Stimulated activated naive B cell treated with anti-CD40 and anti-IgM and Interleukin-4, amounts not matched to agents 10 μg/mL and 1 μg/mL and 100 μg/mL, for 72 hours (primary cell): ENCODE data around the gene CSNK1A1.
"Not testable (repeated sequence)": the region's sequence is repeated elsewhere in the genome, so short reads cannot be mapped to it uniquely, and the experiment has no call there.

ENCODE experiments used
- ATAC-seq, 2 donors: fragments of 150-1000 bp; cut with Tn5 transposase; replicated peaks; 2 replicates each; pipeline ENCODE4 v1.10.0; 2021; ENCODE audit warnings: moderate library complexity in 1 of 2
- DNase-seq: peaks from one replicate; pipeline ENCODE4 v3.0.0; 2021
- H3K27ac Mint-ChIP-seq: one replicate; pipeline ENCODE4 v1.8.0; 2022; ENCODE audit warnings: mild to moderate bottlenecking, mixed read lengths
- H3K27me3 Mint-ChIP-seq, 2 donors: one replicate each; pipeline ENCODE4 v1.8.0; 2022; ENCODE audit warnings: mixed read lengths in 2 of 2
- H3K36me3 Mint-ChIP-seq, 2 donors: one replicate each; pipeline ENCODE4 v1.8.0; 2022; ENCODE audit warnings: mixed read lengths in 2 of 2, mild to moderate bottlenecking in 1 of 2
- H3K4me1 Mint-ChIP-seq, 2 donors: one replicate each; pipeline ENCODE4 v1.8.0; 2022; ENCODE audit warnings: mixed read lengths in 2 of 2, mild to moderate bottlenecking in 1 of 2
- H3K4me3 Mint-ChIP-seq, 2 donors: one replicate each; pipeline ENCODE4 v1.8.0; 2022; ENCODE audit warnings: mild to moderate bottlenecking in 2 of 2, mixed read lengths in 2 of 2, moderate library complexity in 1 of 2
- H3K9me3 Mint-ChIP-seq, 2 donors: one replicate each; pipeline ENCODE4 v1.8.0; 2022; ENCODE audit warnings: mixed read lengths in 2 of 2, mild to moderate bottlenecking in 1 of 2

The CSNK1A1 gene

DNA sequence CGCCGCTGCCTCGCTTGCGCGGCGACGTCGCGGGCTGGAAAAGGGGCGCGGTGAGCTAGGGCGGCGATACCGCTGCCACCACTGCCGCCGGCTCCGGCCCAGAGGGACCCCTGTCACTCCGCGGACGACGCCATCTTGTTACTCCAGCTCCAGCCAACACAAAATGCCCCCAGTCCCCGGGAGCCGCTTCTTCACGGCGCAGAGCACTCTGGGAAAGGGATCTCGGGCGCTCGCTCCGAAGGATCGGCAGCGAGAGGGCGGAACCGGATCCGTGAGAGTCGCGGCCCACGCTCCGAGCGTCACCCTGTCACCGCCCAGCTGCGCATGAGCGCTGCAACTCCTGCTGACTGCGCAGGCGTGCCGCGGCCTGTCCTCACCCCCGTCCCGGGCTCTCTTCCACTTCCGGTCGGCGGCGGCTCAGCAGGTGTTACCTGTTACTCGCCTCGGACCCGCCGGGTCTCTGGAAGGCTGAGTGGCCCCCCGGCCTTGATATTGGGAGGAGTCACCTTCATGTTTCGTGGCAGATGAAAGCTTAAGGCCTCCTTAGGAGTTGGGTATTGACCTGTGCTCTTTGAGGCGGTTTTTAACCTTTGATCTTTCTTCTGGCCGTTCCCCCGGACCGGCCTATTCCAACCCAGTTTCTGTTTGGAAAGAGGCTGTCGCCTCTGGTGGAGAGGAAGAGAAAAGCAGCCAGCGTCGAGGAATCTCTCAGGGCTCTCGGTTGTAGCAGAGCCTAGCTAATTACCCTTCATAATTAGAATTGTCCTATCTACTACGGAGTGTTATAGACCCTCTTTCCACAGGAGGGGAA, at the start of gene CSNK1A1:
CSNK1A1 (minus strand) TSS at position 213 of the 811 bp plus-strand sequence. CDS start 475 bp downstream, outside the sequence.
- H3K27ac Mint-ChIP-seq = peak within 1 kb of the TSS; percentile 99

DNA sequence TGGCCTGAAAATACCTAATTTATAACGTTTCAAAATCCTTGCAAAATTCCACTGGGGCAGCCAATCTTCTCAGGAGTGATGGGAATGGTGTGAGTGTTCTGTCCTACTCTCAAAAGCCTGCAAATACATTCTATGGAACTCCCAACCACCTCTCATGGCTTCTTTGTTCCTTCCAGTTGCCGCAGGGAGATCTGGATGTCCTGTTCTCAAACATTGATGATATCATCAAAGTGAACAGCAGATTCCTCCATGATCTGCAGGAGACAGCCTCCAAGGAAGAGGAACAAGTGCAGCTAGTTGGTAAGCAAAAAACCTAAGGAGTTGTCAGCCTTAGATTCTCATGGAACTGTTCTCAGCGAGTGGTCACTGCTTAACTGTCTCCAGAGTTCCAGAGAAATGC, 49.7 kb upstream of the CSNK1A1 start:
- Mint-ChIP-seq H3K27me3 (no peaks in the 10 kb centered on the region), H3K4me3 (no peak overlapping the region), H3K36me3 (no peaks in the 10 kb centered on the region), H3K27ac (no peak overlapping the region), H3K4me1 (peaks cover 11 to 20% of the 10 kb centered on the region in 2 donors), H3K9me3 (no peaks in the 10 kb centered on the region)
- DNase-seq = no peak
- ATAC-seq = no peak

More for the DNA sequence above, at the start of gene CSNK1A1:
- Mint-ChIP-seq H3K36me3 (peaks cover 30 to 41% of the 10 kb centered on the region in 2 donors), H3K4me3 (peak within 1 kb of the TSS; percentile 97 to 99), H3K4me1 (peaks cover 12 to 37% of the 10 kb centered on the region in 2 donors), H3K9me3 (no peaks in the 10 kb centered on the region), H3K27me3 (no peaks in the 10 kb centered on the region)
- ATAC-seq = peak; percentile 87 to 88
- DNase-seq = peak; percentile 99

DNA sequence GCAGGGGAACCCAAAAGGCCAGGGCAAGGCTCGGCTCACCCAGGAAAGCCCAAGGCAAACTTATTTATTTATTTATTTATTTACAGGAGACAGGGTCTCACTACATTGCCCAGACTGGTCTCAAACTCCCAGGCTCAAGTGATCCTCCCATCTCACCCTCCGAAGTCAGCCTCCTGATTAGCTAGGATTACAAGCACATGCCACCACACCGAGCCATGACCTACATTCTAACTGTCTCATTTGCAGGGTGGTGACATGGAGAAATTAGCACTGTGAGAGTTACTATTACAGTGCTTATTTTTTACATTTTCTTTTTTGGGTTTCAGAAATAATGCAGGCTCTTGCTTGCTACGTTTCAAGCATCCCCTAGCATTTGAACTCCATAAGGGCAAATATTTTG, 48.1 kb upstream of the CSNK1A1 start:
- Mint-ChIP-seq H3K36me3 (no peaks in the 10 kb centered on the region), H3K27ac (no peak overlapping the region), H3K4me1 (peaks cover 11 to 20% of the 10 kb centered on the region in 2 donors)

DNA sequence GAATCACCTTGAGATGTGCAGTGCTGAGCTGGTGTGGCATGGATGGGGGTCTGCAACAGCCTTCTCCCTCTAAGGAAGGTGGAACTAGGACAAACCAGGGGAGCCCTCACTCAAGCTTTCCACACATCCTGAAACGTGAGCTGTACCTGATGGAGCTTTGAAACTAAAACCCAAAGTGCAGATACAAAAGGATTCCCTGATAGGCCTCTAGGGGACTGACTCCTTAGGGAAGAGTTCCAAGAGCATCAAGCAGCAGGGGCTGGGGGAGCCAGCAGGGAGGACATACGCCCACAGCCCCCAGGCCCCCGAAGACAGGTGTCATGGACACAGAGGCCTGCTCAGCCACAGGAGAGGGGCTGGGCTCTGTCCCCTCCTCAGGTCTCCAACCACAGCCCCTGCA, 47.7 kb upstream of the CSNK1A1 start:
- peaks cover 11 to 20% of the 10 kb centered on the region in 2 donors for H3K4me1 Mint-ChIP-seq
- no peak for ATAC-seq
- H3K27ac Mint-ChIP-seq = no peak overlapping the region
- H3K9me3 Mint-ChIP-seq = no peaks in the 10 kb centered on the region
- H3K27me3 Mint-ChIP-seq = no peaks in the 10 kb centered on the region
- H3K4me3 Mint-ChIP-seq = no peak overlapping the region
- no peaks in the 10 kb centered on the region for H3K36me3 Mint-ChIP-seq
- no peak for DNase-seq

More for the DNA sequence above, 48.1 kb upstream of the CSNK1A1 start:
- H3K4me3 Mint-ChIP-seq = no peak overlapping the region
- H3K27me3 Mint-ChIP-seq = no peaks in the 10 kb centered on the region
- ATAC-seq = no peak
- DNase-seq = no peak
- H3K9me3 Mint-ChIP-seq = no peaks in the 10 kb centered on the region

DNA sequence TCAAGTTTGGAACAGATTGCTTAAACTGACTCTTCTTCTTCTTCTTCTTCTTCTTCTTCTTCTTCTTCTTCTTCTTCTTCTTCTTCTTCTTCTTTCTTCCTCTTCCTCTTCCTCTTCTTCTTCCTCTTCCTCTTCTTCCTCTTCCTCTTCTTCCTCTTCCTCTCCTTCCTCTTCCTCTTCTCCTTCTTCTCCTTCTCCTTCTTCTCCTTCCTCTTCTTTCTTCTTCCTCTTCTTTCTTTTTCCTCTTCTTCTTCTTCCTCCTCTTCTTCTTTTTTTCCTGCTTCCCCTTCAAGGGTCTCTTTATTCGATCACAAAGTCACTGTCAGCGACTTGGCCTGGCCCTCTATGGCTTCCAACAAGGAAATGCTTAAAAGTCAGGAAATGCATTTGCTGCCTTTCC, 47.0 kb upstream of the CSNK1A1 start:
- H3K27ac Mint-ChIP-seq, H3K4me3 Mint-ChIP-seq: not testable (repeated sequence)

DNA sequence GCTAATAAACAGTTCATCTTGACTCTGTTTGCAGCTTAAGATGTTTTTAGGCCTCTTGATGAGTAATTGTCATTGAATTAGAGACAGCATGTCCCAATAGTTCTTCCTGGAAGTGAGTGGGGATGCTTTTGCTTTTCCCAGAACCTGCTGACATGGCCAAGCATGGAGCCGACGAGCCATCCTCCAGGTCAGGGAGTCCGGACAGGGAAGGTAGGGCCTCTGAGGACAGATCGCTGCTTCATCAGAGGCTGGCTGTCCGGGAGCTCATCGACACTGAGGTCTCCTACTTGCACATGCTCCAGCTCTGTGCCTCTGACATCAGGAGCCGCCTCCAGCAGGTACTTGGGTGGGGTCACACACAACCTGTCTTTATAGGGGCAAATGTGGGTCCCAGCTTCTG, 46.4 kb upstream of the CSNK1A1 start:
- Mint-ChIP-seq H3K4me3 (no peak overlapping the region), H3K27ac (no peak overlapping the region), H3K9me3 (no peaks in the 10 kb centered on the region), H3K4me1 (peaks cover 11 to 20% of the 10 kb centered on the region in 2 donors), H3K36me3 (no peaks in the 10 kb centered on the region), H3K27me3 (no peaks in the 10 kb centered on the region)
- no peak for ATAC-seq
- DNase-seq = no peak

More for the DNA sequence above, 47.0 kb upstream of the CSNK1A1 start:
- H3K36me3 Mint-ChIP-seq, ATAC-seq, H3K9me3 Mint-ChIP-seq, DNase-seq, H3K27me3 Mint-ChIP-seq: not testable (repeated sequence)
- peaks cover 11 to 20% of the 10 kb centered on the region in 2 donors for H3K4me1 Mint-ChIP-seq

DNA sequence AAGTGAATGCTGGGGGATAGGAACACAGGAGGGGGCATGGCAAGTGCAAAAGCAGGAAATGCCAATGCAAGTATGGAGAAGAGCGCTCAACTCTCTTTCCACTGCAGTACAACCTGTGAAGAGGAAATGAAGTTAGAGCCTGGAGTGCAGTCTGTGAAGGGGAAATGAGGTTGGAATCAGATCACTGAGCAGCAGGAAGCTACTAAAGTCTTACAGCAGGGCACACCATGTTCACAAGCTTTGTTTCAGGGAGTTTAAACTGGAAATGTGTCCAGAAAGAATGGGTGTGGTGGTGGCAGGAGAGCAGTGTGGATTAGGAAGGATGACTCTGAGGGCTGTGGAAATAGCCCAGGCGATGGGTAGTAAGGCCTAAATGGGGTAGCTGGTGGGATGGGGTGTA, 45.5 kb upstream of the CSNK1A1 start:
- no peaks in the 10 kb centered on the region for H3K9me3 Mint-ChIP-seq
- peaks cover 11 to 20% of the 10 kb centered on the region in 2 donors for H3K4me1 Mint-ChIP-seq
- H3K27ac Mint-ChIP-seq = peak overlapping the region; percentile 74
- no peaks in the 10 kb centered on the region for H3K36me3 Mint-ChIP-seq
- no peak overlapping the region for H3K4me3 Mint-ChIP-seq
- ATAC-seq = no peak
- no peak for DNase-seq
- H3K27me3 Mint-ChIP-seq = no peaks in the 10 kb centered on the region

DNA sequence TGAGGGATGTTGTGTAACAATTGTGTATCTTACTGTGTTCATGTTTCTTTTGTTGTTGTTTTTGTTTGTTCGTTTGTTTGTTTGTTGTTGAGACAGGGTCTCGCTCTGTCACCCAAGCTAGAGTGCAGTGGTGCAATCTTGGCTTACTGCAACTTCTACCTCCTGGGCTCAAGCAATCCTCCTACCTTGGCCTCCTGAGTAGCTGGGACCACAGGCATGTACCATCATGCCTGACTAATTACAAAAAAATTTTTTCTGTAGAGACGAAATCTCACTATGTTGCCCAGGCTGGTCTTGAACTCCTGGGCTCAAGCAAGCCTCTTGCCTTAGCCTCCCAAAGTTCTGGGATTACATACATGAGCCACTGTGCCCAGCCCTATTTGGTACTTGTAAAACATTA, 43.9 kb upstream of the CSNK1A1 start:
- not testable (repeated sequence) for H3K27ac Mint-ChIP-seq, ATAC-seq, H3K27me3 Mint-ChIP-seq, DNase-seq, H3K36me3 Mint-ChIP-seq, H3K9me3 Mint-ChIP-seq, H3K4me3 Mint-ChIP-seq
- H3K4me1 Mint-ChIP-seq = peaks cover 11 to 20% of the 10 kb centered on the region in 2 donors

DNA sequence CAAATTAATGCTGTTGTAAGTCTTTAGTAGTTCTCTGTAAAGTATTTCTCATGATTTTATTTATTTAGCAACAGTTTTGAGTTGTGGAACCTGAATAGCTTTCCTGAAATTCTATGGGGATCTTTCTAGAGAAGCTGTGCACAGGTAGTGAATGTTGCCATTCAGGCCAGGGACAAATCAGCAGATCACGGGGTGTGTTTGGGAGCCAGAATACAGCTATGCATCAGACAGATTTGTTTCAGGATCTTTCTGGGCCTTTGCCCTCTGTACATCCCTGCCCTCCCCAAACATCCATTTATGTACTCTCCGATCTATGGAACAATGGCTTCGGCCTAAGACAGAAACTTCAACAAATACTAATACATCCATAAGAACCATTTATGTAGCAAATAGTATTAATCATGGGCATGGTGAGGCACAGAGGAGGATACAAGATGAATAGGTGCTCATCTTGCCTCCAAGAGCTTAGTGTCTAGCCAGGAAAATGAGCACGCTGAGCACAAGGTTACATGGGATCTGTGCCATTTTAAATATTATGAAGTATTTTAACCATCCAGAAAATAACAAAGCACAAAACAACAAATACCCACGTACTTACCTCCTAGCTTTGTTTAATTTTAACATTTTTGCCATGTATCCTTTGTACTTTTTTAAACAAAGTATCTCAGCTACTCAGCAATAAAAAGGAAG, 43.1 kb upstream of the CSNK1A1 start:
- H3K27me3 Mint-ChIP-seq = peaks cover 0 to 1% of the 10 kb centered on the region in 2 donors
- peaks cover 11 to 20% of the 10 kb centered on the region in 2 donors for H3K4me1 Mint-ChIP-seq
- H3K9me3 Mint-ChIP-seq = no peaks in the 10 kb centered on the region
- no peak overlapping the region for H3K27ac Mint-ChIP-seq
- DNase-seq (no peak), ATAC-seq (no peak)
- H3K4me3 Mint-ChIP-seq = no peak overlapping the region
- no peaks in the 10 kb centered on the region for H3K36me3 Mint-ChIP-seq

DNA sequence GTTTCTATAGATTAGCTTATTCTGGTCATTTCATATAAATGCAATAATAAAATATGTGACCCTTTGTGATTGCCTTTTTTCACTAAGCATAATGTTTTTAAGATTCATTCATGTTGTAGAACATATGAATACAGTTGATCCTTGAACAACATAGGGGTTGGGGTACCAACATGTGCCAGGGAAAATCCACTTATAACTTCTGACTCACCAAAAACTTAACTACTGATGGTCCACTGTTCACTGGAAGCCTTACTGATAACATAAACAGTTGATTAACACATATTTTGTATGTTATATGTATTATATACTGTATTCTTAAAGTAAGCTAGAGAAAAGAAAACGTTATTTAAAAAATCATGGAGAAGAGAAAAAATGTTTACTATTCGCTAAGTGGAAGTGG, 42.1 kb upstream of the CSNK1A1 start:
- Mint-ChIP-seq H3K36me3 (no peaks in the 10 kb centered on the region), H3K27me3 (peaks cover 0 to 3% of the 10 kb centered on the region in 2 donors), H3K4me3 (no peak overlapping the region), H3K27ac (no peak overlapping the region), H3K9me3 (no peaks in the 10 kb centered on the region), H3K4me1 (peaks cover 11 to 18% of the 10 kb centered on the region in 2 donors)
- DNase-seq (no peak), ATAC-seq (no peak)

DNA sequence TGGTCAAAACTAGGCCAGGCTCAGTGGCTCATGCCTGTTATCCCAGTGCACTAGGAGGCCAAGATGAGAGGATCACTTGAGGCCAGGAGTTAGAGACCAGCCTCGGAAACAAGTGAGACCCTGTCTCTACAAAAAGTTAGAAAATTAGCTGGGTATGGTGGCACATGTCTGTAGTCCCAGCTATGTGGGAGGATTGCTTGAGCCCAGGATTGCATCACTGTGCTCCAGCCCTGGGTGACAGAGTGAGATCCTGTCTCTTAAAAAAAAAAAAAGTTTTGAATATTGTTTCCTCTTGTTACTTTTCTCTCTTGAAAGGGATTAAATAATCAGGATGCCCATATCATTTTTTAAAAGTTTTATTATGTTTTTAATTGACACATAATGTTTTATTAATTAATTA, 37.7 kb upstream of the CSNK1A1 start:
- no peak for DNase-seq
- Mint-ChIP-seq H3K4me1 (no peaks in the 10 kb centered on the region), H3K9me3 (no peaks in the 10 kb centered on the region), H3K27ac (no peak overlapping the region), H3K27me3 (peaks cover 0 to 3% of the 10 kb centered on the region in 2 donors), H3K36me3 (no peaks in the 10 kb centered on the region), H3K4me3 (no peak overlapping the region)
- ATAC-seq = no peak

DNA sequence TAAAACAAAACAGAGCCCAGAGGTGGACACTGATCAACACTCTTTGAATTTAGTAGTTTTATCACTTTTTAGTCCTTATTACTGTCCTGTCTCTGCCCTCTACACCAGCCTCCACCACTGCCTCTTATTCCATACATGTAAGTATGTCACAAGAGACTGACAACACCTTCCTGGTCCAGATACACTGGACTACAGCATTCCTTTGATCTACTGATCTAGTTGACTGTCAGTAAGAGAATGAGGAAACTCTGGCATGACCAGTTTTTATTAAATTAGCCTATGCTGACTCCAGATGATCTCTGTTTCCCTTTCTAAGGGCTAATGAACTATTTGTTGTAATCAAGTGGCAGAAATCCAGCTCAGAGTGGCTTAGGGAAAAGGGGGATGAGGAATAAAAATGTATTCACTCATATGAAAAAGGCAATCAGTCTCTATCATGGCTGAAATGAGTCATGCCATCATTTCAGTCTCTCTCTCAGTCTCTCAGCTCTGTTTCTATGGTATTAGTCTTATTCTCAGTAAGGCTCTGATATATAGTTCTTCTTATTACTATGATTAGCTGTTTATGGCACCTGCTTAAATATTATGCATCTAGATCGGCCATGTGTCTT, 35.6 kb upstream of the CSNK1A1 start:
- no peaks in the 10 kb centered on the region for H3K4me1 Mint-ChIP-seq
- peak in 1 of 2 donors; percentile 65 for ATAC-seq
- H3K4me3 Mint-ChIP-seq = no peak overlapping the region
- H3K27ac Mint-ChIP-seq = no peak overlapping the region
- no peaks in the 10 kb centered on the region for H3K9me3 Mint-ChIP-seq
- H3K36me3 Mint-ChIP-seq = no peaks in the 10 kb centered on the region
- no peak for DNase-seq
- H3K27me3 Mint-ChIP-seq = peaks cover 5 to 7% of the 10 kb centered on the region in 2 donors

DNA sequence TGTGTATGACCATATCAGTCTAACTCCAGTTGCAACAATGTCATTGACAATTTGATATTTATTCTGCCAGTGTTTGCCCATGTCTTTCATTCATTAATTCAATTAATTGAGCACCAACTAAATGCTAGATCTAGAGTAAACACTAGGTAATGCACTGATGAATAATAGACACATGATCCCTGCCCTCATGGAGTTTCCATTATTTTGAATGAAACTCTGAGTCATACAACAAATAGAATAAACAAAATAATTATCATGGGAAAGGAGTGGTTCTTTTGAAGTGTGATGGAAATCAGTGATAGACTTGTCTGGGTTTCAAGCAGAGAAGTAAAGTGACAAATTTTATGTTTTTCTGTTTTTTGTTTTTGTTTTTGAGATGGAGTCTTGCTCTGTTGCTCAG, 34.7 kb upstream of the CSNK1A1 start:
- Mint-ChIP-seq H3K4me1 (peaks cover 2 to 8% of the 10 kb centered on the region in 2 donors), H3K4me3 (no peak overlapping the region), H3K27me3 (peaks cover 7 to 14% of the 10 kb centered on the region in 2 donors), H3K36me3 (no peaks in the 10 kb centered on the region), H3K27ac (no peak overlapping the region), H3K9me3 (no peaks in the 10 kb centered on the region)
- no peak for DNase-seq
- no peak for ATAC-seq

DNA sequence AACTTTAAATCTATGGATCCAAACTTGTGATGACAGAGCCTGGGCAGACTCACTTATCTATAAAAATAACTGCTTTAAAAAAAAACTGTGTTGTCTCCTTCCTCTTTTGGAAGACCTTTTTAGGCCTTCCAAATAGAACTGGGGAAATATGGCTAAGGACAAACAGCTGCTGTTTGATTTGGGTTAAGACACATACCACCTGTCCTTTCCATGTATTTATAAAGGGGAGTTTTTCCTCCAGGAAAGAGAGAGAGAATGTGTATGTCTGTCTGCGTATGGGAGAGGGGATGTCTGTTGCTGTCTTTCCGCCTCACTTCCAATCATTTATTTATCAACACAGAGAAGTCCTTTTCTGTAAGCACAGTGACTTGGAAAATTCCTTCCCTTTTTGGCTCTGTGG, 32.9 kb upstream of the CSNK1A1 start:
- Mint-ChIP-seq H3K4me3 (no peak overlapping the region), H3K9me3 (no peaks in the 10 kb centered on the region), H3K36me3 (no peaks in the 10 kb centered on the region), H3K4me1 (peaks cover 2 to 10% of the 10 kb centered on the region in 2 donors), H3K27ac (no peak overlapping the region), H3K27me3 (peaks cover 9 to 27% of the 10 kb centered on the region in 2 donors)
- ATAC-seq (no peak), DNase-seq (no peak)
